ENCODE measurements around the gene KNDC1.
A peak's percentile ranks its signal among the peaks of the same experiment; 100 is the strongest.

KNDC1 gene

GRCh38 chr10:133124357-133125211, 35.4 kb upstream of the KNDC1 start:
- no peak for DNase-seq (ENCODE audit: low read depth)
- TF ChIP-seq POLR2A (IDR thresholded peaks at IDR 0.05; ENCODE audit: extremely low read depth, insufficient read length): no peak
- no peak for TF ChIP-seq MYC (IDR thresholded peaks at IDR 0.05; ENCODE audit: low read depth, low read length)
- TF ChIP-seq CTCF (IDR thresholded peaks at IDR 0.05; ENCODE audit: low read depth, low read length): peak; percentile 43
- no peak overlapping the region for H3K4me3 ChIP-seq (ENCODE audit: low read depth, low read length)

DNA sequence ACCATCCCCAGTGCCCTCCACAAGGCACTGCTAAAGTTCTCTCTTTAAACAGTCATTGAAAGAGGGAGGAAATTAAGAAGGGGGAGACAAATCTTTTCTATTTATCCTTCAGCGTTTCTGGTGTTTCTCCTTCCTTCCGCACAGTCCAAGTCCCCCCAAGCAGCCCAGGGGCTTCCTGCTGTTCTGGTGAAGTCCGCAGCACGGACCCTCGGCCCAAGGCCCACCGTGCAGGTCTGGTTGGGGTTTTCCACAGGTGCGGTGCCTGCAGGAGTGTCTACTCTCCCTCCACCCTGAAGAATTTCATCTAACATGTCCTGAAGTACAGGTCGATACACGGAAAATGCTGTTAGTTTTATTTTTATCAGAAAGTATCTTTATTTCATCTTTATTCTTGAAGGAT, 34.1 kb upstream of the KNDC1 start:
- H3K4me3 ChIP-seq (ENCODE audit: low read depth, low read length): no peak overlapping the region
- DNase-seq (ENCODE audit: low read depth): no peak
- TF ChIP-seq POLR2A (IDR thresholded peaks at IDR 0.05; ENCODE audit: extremely low read depth, insufficient read length) (no peak), MYC (IDR thresholded peaks at IDR 0.05; ENCODE audit: low read depth, low read length) (no peak), MAX (IDR thresholded peaks at IDR 0.05; ENCODE audit: low read depth, low read length) (no peak), CTCF (IDR thresholded peaks at IDR 0.05; ENCODE audit: low read depth, low read length) (no peak)

GRCh38 chr10:133126431-133127290, 33.4 kb upstream of the KNDC1 start:
- no peak overlapping the region for H3K4me3 ChIP-seq (ENCODE audit: low read depth, low read length)
- TF ChIP-seq MAX (IDR thresholded peaks at IDR 0.05; ENCODE audit: low read depth, low read length) (no peak), POLR2A (IDR thresholded peaks at IDR 0.05; ENCODE audit: extremely low read depth, insufficient read length) (no peak), CTCF (IDR thresholded peaks at IDR 0.05; ENCODE audit: low read depth, low read length) (no peak), MYC (IDR thresholded peaks at IDR 0.05; ENCODE audit: low read depth, low read length) (no peak)

GRCh38 chr10:133127291-133128125, 32.5 kb upstream of the KNDC1 start:
- DNase-seq (ENCODE audit: low read depth): no peak
- H3K4me3 ChIP-seq (ENCODE audit: low read depth, low read length): no peak overlapping the region
- TF ChIP-seq CTCF (IDR thresholded peaks at IDR 0.05; ENCODE audit: low read depth, low read length) (no peak), POLR2A (IDR thresholded peaks at IDR 0.05; ENCODE audit: extremely low read depth, insufficient read length) (no peak), MYC (IDR thresholded peaks at IDR 0.05; ENCODE audit: low read depth, low read length) (no peak), MAX (IDR thresholded peaks at IDR 0.05; ENCODE audit: low read depth, low read length) (no peak)

More at GRCh38 chr10:133126431-133127290, 33.4 kb upstream of the KNDC1 start:
- no peak for DNase-seq (ENCODE audit: low read depth)

All from NB4 (cell line).